GM21723 (cell line): ENCODE results near the gene RAPGEF3.
A peak's percentile ranks its signal among the peaks of the same experiment; 100 is the strongest.

ENCODE experiments used
- ATAC-seq: cut with Tn5 transposase; IDR thresholded peaks from one replicate; pipeline ENCODE4 v1.9.1; 2021; ENCODE audit warnings: mild to moderate bottlenecking, moderate library complexity; ENCODE audit not compliant: unreplicated experiment

Gene RAPGEF3

GRCh38 chr12:47762850-47763465, 4.3 kb upstream of the RAPGEF3 start:
- ATAC-seq = no peak

DNA sequence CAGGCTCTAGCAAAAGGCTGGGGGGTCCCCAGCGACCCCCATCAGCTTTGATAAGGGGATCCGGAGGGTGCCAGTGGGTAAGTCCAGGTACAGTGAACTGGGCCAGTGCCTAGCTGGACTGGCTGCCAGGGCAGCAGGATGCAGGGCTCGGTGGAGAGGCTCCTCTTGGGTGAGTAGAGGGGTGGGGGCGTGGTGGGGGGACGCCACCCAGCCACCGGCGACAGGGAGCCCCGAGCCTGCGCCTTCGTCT, 171 bp downstream of the RAPGEF3 start:
- no peak for ATAC-seq

- ATAC-seq = no peak
Observed at GRCh38 chr12:47757840-47758583, 668 bp downstream of the RAPGEF3 start.

DNA sequence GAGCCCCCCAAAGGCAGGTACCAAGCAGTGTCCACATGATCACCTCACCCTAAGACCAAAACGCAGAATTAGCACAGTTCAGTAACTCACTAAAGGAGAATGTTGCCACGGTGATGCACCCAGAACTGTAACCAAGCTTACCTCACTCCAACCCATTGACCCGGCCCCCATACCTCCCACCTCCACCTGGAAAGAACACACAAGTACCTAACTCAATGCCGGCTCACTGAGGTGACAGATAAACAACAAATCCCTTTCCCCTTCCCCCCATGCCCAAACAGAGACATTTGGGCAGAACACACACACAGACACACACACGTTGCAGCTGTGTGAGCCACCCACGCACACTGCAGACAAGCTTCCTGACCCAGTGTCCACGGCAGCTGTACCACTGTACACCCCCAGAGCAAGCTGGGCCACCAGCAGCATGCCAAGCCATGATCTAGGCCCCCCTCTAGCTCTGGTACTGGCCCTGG, 1.3 kb downstream of the RAPGEF3 start:
- no peak for ATAC-seq

DNA sequence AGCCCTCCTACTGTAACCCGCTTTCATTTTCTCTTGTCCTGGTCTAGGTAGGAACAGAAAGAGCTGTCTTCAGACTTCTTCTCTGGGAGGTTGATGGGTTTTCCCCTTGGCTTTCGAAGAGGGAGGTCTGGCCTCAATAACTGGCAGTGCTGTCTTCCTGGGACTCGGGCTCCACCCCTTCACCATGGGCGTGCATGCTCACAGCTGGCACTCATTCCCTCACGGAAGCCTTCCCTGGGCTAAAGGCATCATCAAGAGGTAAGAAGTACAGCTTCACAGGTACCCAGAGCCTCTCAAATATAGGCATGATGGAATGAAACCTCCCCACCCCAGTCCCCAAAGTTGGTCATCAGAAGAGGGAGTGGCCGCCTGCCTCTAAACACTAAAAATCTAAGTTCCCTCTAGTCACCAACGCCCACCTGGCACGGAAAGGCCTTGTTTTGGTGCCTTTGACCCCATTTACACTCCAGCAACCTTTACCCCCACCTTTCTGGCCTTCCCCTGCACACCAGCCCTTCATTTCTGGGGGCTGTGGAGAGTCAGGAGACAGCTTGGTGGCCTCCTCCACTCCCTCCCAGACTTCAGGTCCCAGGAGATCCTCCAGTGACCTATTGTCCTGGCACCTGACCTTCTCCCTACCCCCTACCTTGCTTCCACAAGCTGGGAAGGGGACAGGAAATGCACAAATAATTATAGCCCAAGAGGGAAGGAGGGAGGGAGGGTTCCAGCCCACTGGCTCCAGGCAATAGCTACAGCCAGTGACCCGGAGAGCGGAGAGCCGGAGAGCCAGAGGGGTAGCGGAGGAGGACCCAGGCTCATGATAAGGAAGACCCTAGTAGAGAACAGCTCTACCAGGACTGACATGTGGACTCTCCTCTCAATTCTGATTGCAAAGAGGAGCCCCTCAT, 2.8 kb downstream of the RAPGEF3 start:
- peak; percentile 78 for ATAC-seq

DNA sequence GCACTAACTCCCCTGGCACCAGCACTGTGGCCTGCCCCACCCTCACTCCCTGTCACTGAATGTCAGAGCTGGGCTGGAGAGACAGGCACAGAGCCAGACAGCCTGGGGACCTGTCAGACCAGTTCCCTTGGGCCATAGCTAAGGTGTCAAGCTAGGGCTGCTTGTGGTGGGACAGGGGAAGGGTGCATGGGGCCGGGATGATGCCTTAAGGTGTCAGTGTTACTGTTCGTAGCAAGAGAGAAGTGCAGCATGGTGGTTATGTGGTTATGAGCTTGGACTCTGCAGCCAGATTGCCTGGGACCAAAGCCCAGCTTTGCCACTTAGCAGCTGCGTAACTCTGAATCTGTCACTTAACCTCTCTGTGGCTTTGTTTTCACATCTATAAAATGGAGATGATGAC, 3.8 kb downstream of the RAPGEF3 start:
- peak; percentile 15 for ATAC-seq

GRCh38 chr12:47754126-47754525, 4.6 kb downstream of the RAPGEF3 start:
- no peak for ATAC-seq

GRCh38 chr12:47753021-47754001, 5.4 kb downstream of the RAPGEF3 start:
- no peak for ATAC-seq

DNA sequence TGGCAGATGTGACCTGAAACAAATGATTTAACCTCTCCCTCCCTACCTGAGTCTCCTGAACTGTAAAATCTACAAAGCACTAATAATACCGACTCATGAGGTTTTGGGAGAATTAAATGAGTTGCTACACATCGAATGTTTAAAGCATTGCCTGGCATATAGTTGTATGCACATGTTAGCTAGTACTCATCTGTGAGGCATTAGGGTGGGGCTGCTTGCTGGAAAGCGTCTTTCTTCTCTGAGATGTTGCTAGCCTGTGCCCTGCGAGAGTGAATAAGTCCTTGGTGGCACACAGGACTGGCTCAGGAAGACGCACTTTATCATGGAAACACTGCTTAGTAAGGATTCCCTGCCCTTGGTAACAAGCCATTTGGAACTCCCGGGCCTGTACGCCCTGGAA, 6.1 kb downstream of the RAPGEF3 start:
- no peak for ATAC-seq

DNA sequence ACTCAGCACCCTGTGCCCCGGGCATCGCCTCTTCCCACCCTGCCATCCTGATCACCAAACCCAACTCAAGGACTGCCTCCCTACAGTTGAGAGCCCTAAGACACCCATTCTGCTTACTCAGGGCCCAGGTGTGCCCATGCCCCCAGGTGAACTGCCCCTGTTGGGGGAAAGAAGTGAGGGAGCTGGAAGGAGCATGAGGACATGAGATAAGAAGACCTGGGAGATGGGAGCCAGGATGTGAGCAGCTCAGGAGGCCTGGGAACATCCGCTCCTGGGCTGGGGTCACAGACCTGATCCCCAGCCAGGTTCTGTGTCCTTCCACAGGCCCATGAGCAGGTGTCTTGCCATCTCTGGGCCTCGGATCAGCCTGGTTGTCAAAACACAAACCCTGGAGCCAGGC, 6.6 kb downstream of the RAPGEF3 start:
- no peak for ATAC-seq

DNA sequence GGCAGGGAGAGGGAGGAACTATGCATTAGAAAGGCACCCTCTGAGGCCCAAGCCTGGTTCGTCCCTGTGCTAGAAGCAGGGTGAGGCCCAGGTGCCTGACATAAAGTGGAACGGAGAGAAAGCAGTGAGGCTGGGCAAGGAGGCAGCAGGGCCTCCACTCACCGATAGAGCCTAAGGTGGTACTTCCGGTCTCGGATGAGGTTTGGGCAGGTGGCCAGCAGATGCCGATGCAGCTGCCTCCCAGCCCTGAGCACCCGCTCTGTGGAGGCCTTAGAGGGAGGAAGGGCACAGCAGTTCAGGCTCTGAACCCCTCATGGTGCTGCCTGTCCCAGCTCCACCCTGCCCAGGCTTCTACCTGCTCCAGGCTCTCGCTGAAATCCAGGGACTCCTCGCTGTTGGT, 7.1 kb downstream of the RAPGEF3 start:
- no peak for ATAC-seq

DNA sequence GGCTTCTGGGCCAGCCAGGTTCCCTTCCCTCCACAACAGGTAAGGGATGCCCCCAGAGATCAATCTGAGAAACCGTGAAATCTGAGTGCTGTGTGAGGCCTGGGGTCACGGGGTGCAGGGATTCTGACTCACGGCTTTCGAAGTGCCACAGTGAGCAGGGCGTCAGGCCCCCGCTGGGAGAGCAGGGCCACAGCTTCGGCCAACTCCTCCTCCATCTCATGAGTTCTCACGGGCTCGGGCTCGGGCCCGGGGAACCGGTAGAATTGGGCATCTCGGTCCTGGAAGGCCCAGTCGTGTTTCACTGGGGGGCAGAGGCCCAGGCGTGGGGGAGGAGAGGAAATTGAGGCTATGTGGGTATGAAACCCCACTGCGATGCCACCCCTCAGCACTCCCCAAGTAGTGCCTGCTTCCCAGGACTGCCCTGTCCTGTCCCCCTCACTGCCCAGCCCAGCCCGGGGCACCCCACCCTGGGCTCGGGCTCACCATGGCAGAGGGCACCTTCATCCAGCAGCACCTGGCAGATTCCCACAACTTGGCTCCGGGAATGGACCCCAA, 7.7 kb downstream of the RAPGEF3 start:
- no peak for ATAC-seq

GRCh38 chr12:47750229-47750798, 8.4 kb downstream of the RAPGEF3 start:
- no peak for ATAC-seq

DNA sequence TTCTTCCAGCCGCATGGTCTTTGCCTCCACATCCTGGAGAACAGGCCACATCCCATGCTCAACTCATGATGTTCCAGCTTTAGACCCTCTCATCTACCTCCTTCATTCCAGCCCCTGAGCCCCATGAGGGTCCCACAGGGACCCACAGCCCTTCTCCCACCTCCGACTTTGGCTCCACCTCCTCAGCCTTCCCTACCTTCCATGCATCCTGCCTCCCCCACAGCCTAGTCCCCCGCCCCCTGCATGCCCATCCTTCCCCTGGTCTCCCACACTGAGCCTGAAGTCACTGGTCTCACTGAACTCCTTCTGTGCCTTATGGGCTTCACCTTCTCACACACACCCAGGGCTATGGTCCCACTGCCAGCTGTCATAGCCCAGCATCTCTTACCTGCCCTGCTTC, 9.8 kb downstream of the RAPGEF3 start:
- no peak for ATAC-seq

- ATAC-seq = no peak
Observed at GRCh38 chr12:47748507-47748828, 10.2 kb downstream of the RAPGEF3 start.

DNA sequence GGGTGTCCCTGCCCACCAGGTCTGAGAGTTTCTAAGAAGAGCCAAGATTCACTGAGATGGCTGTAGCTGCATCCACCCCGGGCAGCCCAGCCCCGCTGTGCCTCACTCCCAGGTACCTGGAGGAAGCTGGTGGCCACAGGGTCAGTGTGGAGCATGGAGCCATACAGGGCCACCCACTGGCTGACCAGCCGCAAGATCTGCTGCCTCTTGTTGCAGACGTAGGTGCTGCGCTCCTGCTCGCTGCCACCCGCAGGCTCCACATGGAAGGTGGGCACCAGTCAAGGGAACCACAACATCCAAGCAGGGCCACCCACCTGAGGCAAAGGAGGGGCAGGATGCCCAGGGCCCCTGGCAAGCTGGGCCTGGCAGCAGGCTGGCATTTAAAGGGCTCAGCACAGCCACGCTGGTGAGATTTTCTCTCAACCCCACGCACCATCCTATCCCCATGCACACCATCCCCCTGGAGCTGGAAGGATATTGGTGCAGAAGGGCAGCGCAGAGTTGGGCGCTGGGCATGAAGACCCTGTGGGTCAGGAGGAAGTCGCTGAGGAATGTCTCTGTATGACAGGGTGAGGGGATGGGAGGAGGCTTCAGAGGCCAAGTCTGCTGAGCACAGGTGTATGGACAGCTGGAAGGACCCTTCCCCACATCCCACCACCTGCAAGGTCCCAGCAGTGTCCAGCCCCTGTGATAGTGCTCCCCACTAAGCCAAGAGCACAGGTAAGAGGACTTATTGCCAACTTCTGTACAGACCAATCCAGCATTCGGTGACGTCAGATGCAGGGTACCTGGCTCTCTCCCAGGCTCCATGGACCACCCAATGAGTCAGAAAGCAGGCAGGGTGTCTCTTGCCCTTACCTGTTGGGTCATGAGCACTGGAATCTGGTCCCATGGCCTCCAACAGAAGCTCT, 10.8 kb downstream of the RAPGEF3 start:
- ATAC-seq = no peak

GRCh38 chr12:47747126-47747525, 11.6 kb downstream of the RAPGEF3 start:
- no peak for ATAC-seq

DNA sequence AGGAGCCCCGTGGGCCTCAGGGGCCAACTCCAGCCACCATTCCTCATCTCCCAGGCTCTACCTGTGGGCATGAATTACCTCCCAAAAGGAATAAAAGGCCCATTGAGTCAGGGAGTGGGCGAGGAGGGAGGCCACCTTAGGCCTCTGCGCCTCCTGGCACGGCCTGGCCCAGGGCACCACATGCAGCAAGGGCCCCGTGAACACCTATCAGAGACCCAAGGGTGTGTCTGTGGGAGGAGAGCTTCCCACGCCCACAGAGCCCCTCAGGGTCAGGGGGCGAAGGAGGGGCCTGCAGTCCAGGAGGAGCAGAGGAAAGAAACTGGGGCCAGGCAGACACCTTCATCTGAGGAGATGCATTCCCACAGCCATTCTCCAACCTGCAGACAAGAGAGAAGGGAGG, 12.2 kb downstream of the RAPGEF3 start:
- ATAC-seq = no peak

DNA sequence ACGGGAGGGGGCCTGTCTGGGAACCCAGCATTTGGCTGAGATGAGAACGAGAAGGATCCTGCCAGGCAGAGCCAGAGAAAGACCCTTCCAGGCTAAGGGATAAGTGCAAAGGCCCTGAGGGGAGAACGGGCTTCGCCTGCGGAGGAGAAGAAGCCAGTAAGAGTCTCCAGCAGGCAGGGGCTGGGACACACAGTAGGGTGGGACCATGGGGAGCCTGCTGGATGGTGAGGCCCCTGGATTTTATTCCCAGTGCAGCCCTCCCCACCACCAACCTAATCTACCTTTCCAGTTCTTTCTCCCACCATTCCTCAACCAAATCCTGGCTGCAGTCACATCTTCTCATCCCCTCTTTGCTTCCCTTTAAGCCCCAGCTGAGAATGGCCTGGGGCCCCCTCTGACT, 12.6 kb downstream of the RAPGEF3 start:
- ATAC-seq = no peak
